PC-9 (cell line): Measurements from ENCODE around the gene ADAP1. TPM values are rescaled to one million over a fixed set of nuclear protein-coding genes. Genes with fewer than 3 reads are reported as not detected.

Experiments used
- BruUV-seq: library from RNA; stranded (reverse); fragments of 400-500 nt; replicated peaks from 2 replicates; lab custom pipeline; 2021; lab: Mats Ljungman, UMichigan
- CTCF ChIA-PET: fragments of 300-600 bp; sonication (Branson Sonifier 250); formaldehyde crosslinking; loops from one replicate; lab custom pipeline; 2022; ENCODE audit warnings: antibody characterized with exemption; lab: Charles Lee
- POLR2A ChIA-PET: fragments of 300-600 bp; sonication (Branson Sonifier 250); formaldehyde crosslinking; loops from one replicate; lab custom pipeline; 2022; ENCODE audit warnings: antibody characterized with exemption; ENCODE audit not compliant: unreplicated experiment; lab: Charles Lee
- DNase-seq, 2 experiments: peaks; one replicate each; pipeline versions ENCODE4 v3.0.0 to v3.0.0-alpha.2; 2015 to 2022; ENCODE audit warnings: mixed read lengths in 1 of 2
- H2AFZ ChIP-seq: fragments of 200-600 bp; sonication (generic); 2 replicates; pipeline ENCODE4 v1.8.1; 2017; ENCODE audit warnings: antibody characterized with exemption
- H3F3A ChIP-seq: fragments of 200-600 bp; sonication (generic); 2 replicates; pipeline ENCODE4 v1.8.1; 2017; ENCODE audit warnings: antibody characterized with exemption, mild to moderate bottlenecking, low read depth; ENCODE audit not compliant: insufficient read depth
- H3K27ac ChIP-seq: fragments of 200-600 bp; sonication (generic); 2 replicates; pipeline ENCODE4 v1.6.1; 2016; ENCODE audit warnings: mixed run types
- H3K27me3 ChIP-seq: fragments of 200-600 bp; sonication (generic); 2 replicates; pipeline ENCODE4 v1.6.1; 2016; ENCODE audit warnings: low read depth, mixed run types; ENCODE audit not compliant: insufficient read depth
- H3K36me3 ChIP-seq: fragments of 200-600 bp; sonication (generic); 2 replicates; pipeline ENCODE4 v1.6.1; 2016; ENCODE audit warnings: low read depth, mixed run types
- H3K4me1 ChIP-seq: fragments of 200-600 bp; sonication (generic); replicated peaks from 2 replicates; pipeline ENCODE4 v1.6.1; 2016; ENCODE audit warnings: mixed run types; ENCODE audit not compliant: insufficient read depth
- H3K4me2 ChIP-seq: fragments of 200-600 bp; sonication (generic); 2 replicates; pipeline ENCODE4 v1.6.1; 2017; ENCODE audit warnings: mixed run types
- H3K4me3 ChIP-seq: fragments of 200-600 bp; sonication (generic); 2 replicates; pipeline ENCODE4 v1.6.1; 2016; ENCODE audit warnings: mixed run types
- H3K79me2 ChIP-seq: fragments of 200-600 bp; sonication (generic); 2 replicates; pipeline ENCODE4 v1.6.1; 2017; ENCODE audit warnings: low read depth, mixed run types
- H3K9me2 ChIP-seq: fragments of 200-600 bp; sonication (generic); 2 replicates; pipeline ENCODE4 v1.8.1; 2017; ENCODE audit warnings: mild to moderate bottlenecking; ENCODE audit not compliant: insufficient read depth
- H3K9me3 ChIP-seq: fragments of 200-600 bp; sonication (generic); 2 replicates; pipeline ENCODE4 v1.8.1; 2016; ENCODE audit warnings: low read depth; ENCODE audit not compliant: insufficient read depth
- H4K20me1 ChIP-seq: fragments of 200-600 bp; sonication (generic); 2 replicates; pipeline ENCODE4 v1.8.1; 2017; ENCODE audit not compliant: insufficient read depth
- CTCF ChIP-seq: fragments of 200-600 bp; sonication (generic); conservative IDR thresholded peaks from 2 replicates; pipeline ENCODE4 v1.6.1; 2017; ENCODE audit warnings: mixed run types, antibody characterized with exemption, mild to moderate bottlenecking, moderate library complexity
- EZH2 ChIP-seq: fragments of 200-600 bp; sonication (generic); IDR thresholded peaks from 2 replicates; pipeline ENCODE4 v1.8.0; 2017; ENCODE audit warnings: antibody characterized with exemption, low read depth
- intact Hi-C: fragments of 100-400 bp; cut with micrococcal nuclease; formaldehyde crosslinking; loops from one replicate; pipeline ENCODE4 v1.10.0; 2022; ENCODE audit not compliant: unreplicated experiment
- total RNA-seq: library from RNA; stranded (reverse); gene quantifications from 2 replicates; pipeline ENCODE4 v1.2.3, GENCODE V29; 2021

ADAP1 gene
- total RNA-seq, 1 experiment from 2014 or later = 73.9 TPM

GRCh38 chr7:901388-902154 is 52.9 kb downstream of the ADAP1 start:
- H3K9me3 ChIP-seq = no peaks in the 10 kb centered on the region
- peaks cover 4% of the 10 kb centered on the region for H3K4me1 ChIP-seq
- H2AFZ ChIP-seq = no peak overlapping the region
- peak; percentile 70 to 90 for DNase-seq
- peaks cover 9% of the 10 kb centered on the region; the same call in 1 of the 2 replicates for H3F3A ChIP-seq
- ChIA-PET CTCF (interaction anchor here (0.9 to 1.0 kb wide), 2 partner anchors 28 to 164 kb away, joined by 3 to 5 read pairs; no protein-coding TSS in a partner anchor), POLR2A (interaction anchor here (0.6 kb wide), 2 partner anchors 61 to 73 kb away, joined by 3 to 4 read pairs; no protein-coding TSS in a partner anchor)
- TF ChIP-seq EZH2 (no peak), CTCF (no peak)
- H3K27me3 ChIP-seq = no peaks in the 10 kb centered on the region
- peak overlapping the region; percentile 27; the same call in 1 of the 2 replicates for H3K4me2 ChIP-seq
- H3K79me2 ChIP-seq = no peaks in the 10 kb centered on the region
- BruUV-seq = no TSS peak
- no peak overlapping the region for H3K27ac ChIP-seq
- H3K4me3 ChIP-seq = no peak overlapping the region
- no peaks in the 10 kb centered on the region for H3K36me3 ChIP-seq
- no peaks in the 10 kb centered on the region for H3K9me2 ChIP-seq
- H4K20me1 ChIP-seq = no peaks in the 10 kb centered on the region; the same call in 1 of the 2 replicates
- intact Hi-C loops = loop anchor here (2.0 kb wide), 1 partner anchor 25 kb away; the partner anchor contains the start of gene GET4

GRCh38 chr7:901041-901387 is 53.5 kb downstream of the ADAP1 start:
- Histone ChIP-seq H3K4me1 (peaks cover 4% of the 10 kb centered on the region), H3K4me3 (no peak overlapping the region), H3K9me2 (no peaks in the 10 kb centered on the region), H3K27me3 (no peaks in the 10 kb centered on the region), H3K9me3 (no peaks in the 10 kb centered on the region), H3K4me2 (peak overlapping the region; percentile 27; the same call in 1 of the 2 replicates), H3F3A (peaks cover 14% of the 10 kb centered on the region; the same call in 1 of the 2 replicates), H3K36me3 (no peaks in the 10 kb centered on the region), H3K27ac (no peak overlapping the region), H2AFZ (no peak overlapping the region), H3K79me2 (no peaks in the 10 kb centered on the region), H4K20me1 (peaks cover 4% of the 10 kb centered on the region)
- CTCF ChIA-PET = interaction anchor here (1.0 kb wide), 1 partner anchor 28 kb away, joined by 5 read pairs; no protein-coding TSS in a partner anchor
- DNase-seq = no peak
- intact Hi-C loops = loop anchor here (2.0 kb wide), 1 partner anchor 24 kb away; the partner anchor contains the start of gene GET4
- TF ChIP-seq CTCF = no peak
- TF ChIP-seq EZH2 = no peak
- no TSS peak for BruUV-seq
- POLR2A ChIA-PET = no interaction called here

GRCh38 chr7:900331-901040 is 54.0 kb downstream of the ADAP1 start:
- Histone ChIP-seq H3K36me3 (no peaks in the 10 kb centered on the region), H4K20me1 (peaks cover 8% of the 10 kb centered on the region), H2AFZ (no peak overlapping the region), H3K79me2 (no peaks in the 10 kb centered on the region), H3K4me1 (peaks cover 4% of the 10 kb centered on the region), H3K9me2 (no peaks in the 10 kb centered on the region), H3F3A (peaks cover 14% of the 10 kb centered on the region; the same call in 1 of the 2 replicates), H3K9me3 (no peaks in the 10 kb centered on the region), H3K4me3 (no peak overlapping the region), H3K27ac (no peak overlapping the region), H3K4me2 (no peak overlapping the region), H3K27me3 (no peaks in the 10 kb centered on the region)
- TF ChIP-seq EZH2 (no peak), CTCF (no peak)
- POLR2A ChIA-PET = no interaction called here
- intact Hi-C loops = loop anchor here (2.0 kb wide), 1 partner anchor 24 kb away; the partner anchor contains the start of gene GET4
- BruUV-seq = no TSS peak
- no peak for DNase-seq
- CTCF ChIA-PET = no interaction called here
